Ectodermal cell (in vitro differentiated cells): ENCODE measurements around the gene PYGO2.

Experiments
- H3K27ac ChIP-seq: 2 replicates; pipeline ENCODE4 v1.7.0; 2013; ENCODE audit warnings: mild to moderate bottlenecking, low read depth, low read length; ENCODE audit not compliant: insufficient read depth, poor library complexity, severe bottlenecking
- H3K27me3 ChIP-seq: 2 replicates; pipeline ENCODE4 v1.7.0; 2013; ENCODE audit warnings: mild to moderate bottlenecking, low read length; ENCODE audit not compliant: insufficient read depth, control insufficient read depth, poor library complexity, severe bottlenecking
- H3K36me3 ChIP-seq: one replicate; pipeline ENCODE4 v1.7.0; 2013; ENCODE audit warnings: low read length; ENCODE audit not compliant: control insufficient read depth, insufficient read depth
- H3K4me1 ChIP-seq: one replicate; pipeline ENCODE4 v1.7.0; 2013; ENCODE audit warnings: low read length; ENCODE audit not compliant: control insufficient read depth, insufficient read depth
- H3K4me3 ChIP-seq: 2 replicates; pipeline ENCODE4 v1.7.0; 2013; ENCODE audit warnings: low read depth, low read length, control low read depth; ENCODE audit not compliant: insufficient read depth
- H3K9me3 ChIP-seq: 2 replicates; pipeline ENCODE4 v1.7.0; 2013; ENCODE audit warnings: mild to moderate bottlenecking, low read length, moderate library complexity; ENCODE audit not compliant: control insufficient read depth
- WGBS, 2 experiments: methylation state at CpG; one replicate each; pipeline ENCODE4 v1.1.7; 2013; ENCODE audit warnings: missing lambda C conversion rate in 2 of 2; 5-methylcytosine and 5-hydroxymethylcytosine counted together

The PYGO2 gene

GRCh38 chr1:155005076-155006011 is 43.8 kb upstream of the PYGO2 start:
- Histone ChIP-seq H3K36me3 (no peaks in the 10 kb centered on the region), H3K9me3 (no peaks in the 10 kb centered on the region), H3K4me1 (peaks cover 26% of the 10 kb centered on the region), H3K27ac (no peak overlapping the region), H3K4me3 (no peak overlapping the region), H3K27me3 (no peaks in the 10 kb centered on the region)
- 82 to 84% methylated on average over 17 of the region's 17 CpGs for WGBS, 2 experiments

- Histone ChIP-seq H3K4me3 (peak overlapping the region; percentile 57), H3K27ac (peak overlapping the region; percentile 8), H3K9me3 (no peaks in the 10 kb centered on the region), H3K36me3 (no peaks in the 10 kb centered on the region), H3K4me1 (peaks cover 25% of the 10 kb centered on the region), H3K27me3 (no peaks in the 10 kb centered on the region)
- 51 to 53% methylated on average over 4 to 5 of the region's 5 CpGs for WGBS, 2 experiments
These were observed 42.9 kb upstream of the PYGO2 start for GRCh38 chr1:155004352-155005075.

- H3K27ac ChIP-seq = no peak overlapping the region
- WGBS, 2 experiments = 1% methylated on average over 34 of the region's 34 CpGs
These were observed 42.3 kb upstream of the PYGO2 start for GRCh38 chr1:155003766-155004351.

GRCh38 chr1:155003227-155003765 is 41.7 kb upstream of the PYGO2 start:
- no peak overlapping the region for H3K27ac ChIP-seq

More at GRCh38 chr1:155003766-155004351, 42.3 kb upstream of the PYGO2 start:
- Histone ChIP-seq H3K36me3 (no peaks in the 10 kb centered on the region), H3K4me1 (peaks cover 20% of the 10 kb centered on the region), H3K4me3 (peak overlapping the region; percentile 57), H3K27me3 (no peaks in the 10 kb centered on the region), H3K9me3 (no peaks in the 10 kb centered on the region)

GRCh38 chr1:155002464-155003226 is 41.1 kb upstream of the PYGO2 start, which contains the start of gene ZBTB7B:
Gene ZBTB7B, plus strand, starts transcription at chr1:155002802. Its CDS starts 11,859 bp downstream, at chr1:155014661.
- Histone ChIP-seq H3K4me3 (peak within 1 kb of the TSS; percentile 57), H3K27me3 (no peaks in the 10 kb centered on the region), H3K4me1 (peaks cover 10% of the 10 kb centered on the region), H3K9me3 (no peaks in the 10 kb centered on the region), H3K36me3 (no peaks in the 10 kb centered on the region), H3K27ac (peak within 1 kb of the TSS; percentile 80)
- 1% methylated on average over 31 of the region's 35 CpGs for WGBS, 2 experiments

More at GRCh38 chr1:155003227-155003765, 41.7 kb upstream of the PYGO2 start:
- no peaks in the 10 kb centered on the region for H3K36me3 ChIP-seq
- H3K27me3 ChIP-seq = no peaks in the 10 kb centered on the region
- 0% methylated on average over 37 of the region's 37 CpGs for WGBS, 2 experiments
- H3K9me3 ChIP-seq = no peaks in the 10 kb centered on the region
- peaks cover 14% of the 10 kb centered on the region for H3K4me1 ChIP-seq
- H3K4me3 ChIP-seq = peak overlapping the region; percentile 57

GRCh38 chr1:155001675-155002463 is 40.3 kb upstream of the PYGO2 start:
- H3K27me3 ChIP-seq = no peaks in the 10 kb centered on the region
- peak overlapping the region; percentile 55 for H3K4me3 ChIP-seq
- H3K27ac ChIP-seq = peak overlapping the region; percentile 80
- WGBS, 2 experiments = 0% methylated on average over 38 of the region's 38 CpGs
- no peaks in the 10 kb centered on the region for H3K36me3 ChIP-seq
- peaks cover 10% of the 10 kb centered on the region for H3K4me1 ChIP-seq
- H3K9me3 ChIP-seq = no peaks in the 10 kb centered on the region

- Histone ChIP-seq H3K9me3 (no peaks in the 10 kb centered on the region), H3K4me1 (peaks cover 10% of the 10 kb centered on the region), H3K4me3 (peak overlapping the region; percentile 55), H3K36me3 (no peaks in the 10 kb centered on the region), H3K27me3 (no peaks in the 10 kb centered on the region), H3K27ac (peak overlapping the region; percentile 80)
- 1% methylated on average over 11 of the region's 11 CpGs for WGBS, 2 experiments
These were observed 39.8 kb upstream of the PYGO2 start for GRCh38 chr1:155001425-155001674.

GRCh38 chr1:155000726-155001424 is 39.3 kb upstream of the PYGO2 start:
- 0 to 1% methylated on average over 43 of the region's 43 CpGs for WGBS, 2 experiments
- Histone ChIP-seq H3K36me3 (no peaks in the 10 kb centered on the region), H3K27me3 (no peaks in the 10 kb centered on the region), H3K27ac (peak overlapping the region; percentile 80), H3K4me3 (peak overlapping the region; percentile 55), H3K9me3 (no peaks in the 10 kb centered on the region), H3K4me1 (peaks cover 10% of the 10 kb centered on the region)

GRCh38 chr1:155000411-155000725 is 38.8 kb upstream of the PYGO2 start:
- WGBS, 2 experiments = 0 to 1% methylated on average over 8 of the region's 13 CpGs
- H3K4me3 ChIP-seq = peak overlapping the region; percentile 55
- H3K4me1 ChIP-seq = peaks cover 10% of the 10 kb centered on the region
- H3K27me3 ChIP-seq = no peaks in the 10 kb centered on the region
- H3K36me3 ChIP-seq = no peaks in the 10 kb centered on the region
- H3K9me3 ChIP-seq = no peaks in the 10 kb centered on the region
- H3K27ac ChIP-seq = peak overlapping the region; percentile 80
